ENCODE data around the gene ACAP3.

DNA sequence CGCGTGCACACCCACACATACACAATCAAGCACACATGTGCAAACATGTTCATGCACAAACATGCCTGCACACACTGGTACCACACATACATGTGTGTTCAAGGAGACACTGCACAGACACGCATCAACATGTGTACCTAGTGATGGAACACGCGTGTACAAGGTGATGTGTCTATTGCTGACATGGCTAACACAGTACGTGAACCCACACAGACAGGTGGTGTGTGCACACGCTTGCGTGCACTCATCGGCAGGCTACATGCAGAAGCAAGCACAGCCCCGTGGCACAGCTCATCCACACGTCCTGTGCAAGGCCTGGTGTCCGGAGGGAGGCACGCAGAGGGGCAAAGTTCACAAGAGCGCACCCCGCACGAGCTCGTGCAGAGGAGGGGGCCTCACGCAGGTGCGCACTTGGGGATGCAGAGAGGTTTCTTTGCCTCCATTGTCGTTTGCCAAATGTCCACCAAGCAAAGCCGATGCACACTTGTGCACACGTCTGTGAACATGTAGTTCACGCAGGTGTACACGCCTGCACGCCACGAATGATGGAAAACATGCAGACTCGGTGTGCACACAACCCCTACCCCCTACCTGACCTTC lies 969 bp downstream of the ACAP3 start:
- TF ChIP-seq, protein P1, sequence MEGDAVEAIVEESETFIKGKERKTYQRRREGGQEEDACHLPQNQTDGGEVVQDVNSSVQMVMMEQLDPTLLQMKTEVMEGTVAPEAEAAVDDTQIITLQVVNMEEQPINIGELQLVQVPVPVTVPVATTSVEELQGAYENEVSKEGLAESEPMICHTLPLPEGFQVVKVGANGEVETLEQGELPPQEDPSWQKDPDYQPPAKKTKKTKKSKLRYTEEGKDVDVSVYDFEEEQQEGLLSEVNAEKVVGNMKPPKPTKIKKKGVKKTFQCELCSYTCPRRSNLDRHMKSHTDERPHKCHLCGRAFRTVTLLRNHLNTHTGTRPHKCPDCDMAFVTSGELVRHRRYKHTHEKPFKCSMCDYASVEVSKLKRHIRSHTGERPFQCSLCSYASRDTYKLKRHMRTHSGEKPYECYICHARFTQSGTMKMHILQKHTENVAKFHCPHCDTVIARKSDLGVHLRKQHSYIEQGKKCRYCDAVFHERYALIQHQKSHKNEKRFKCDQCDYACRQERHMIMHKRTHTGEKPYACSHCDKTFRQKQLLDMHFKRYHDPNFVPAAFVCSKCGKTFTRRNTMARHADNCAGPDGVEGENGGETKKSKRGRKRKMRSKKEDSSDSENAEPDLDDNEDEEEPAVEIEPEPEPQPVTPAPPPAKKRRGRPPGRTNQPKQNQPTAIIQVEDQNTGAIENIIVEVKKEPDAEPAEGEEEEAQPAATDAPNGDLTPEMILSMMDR (IDR thresholded peaks at IDR 0.05) = no peak
- TF ChIP-seq EZH2 (IDR thresholded peaks at IDR 0.05) (no peak), EZH2phosphoT487 (IDR thresholded peaks at IDR 0.05) (no peak)

Data from neural progenitor cell (in vitro differentiated cells).